Choroid plexus epithelial cell (primary cell): ENCODE measurements around the gene PHPT1.

ENCODE experiments used
- DNase-seq: peaks from one replicate; pipeline ENCODE4 v3.0.0-alpha.2; 2010; ENCODE audit warnings: low read depth
- H3K4me3 ChIP-seq: 2 replicates; pipeline ENCODE4 v1.5.1; 2011; ENCODE audit warnings: low read depth, mild to moderate bottlenecking, control low read depth, low read length, moderate library complexity
- CTCF ChIP-seq: conservative IDR thresholded peaks from 2 replicates; pipeline ENCODE4 v1.5.1; 2011; ENCODE audit warnings: low read depth, mild to moderate bottlenecking, control low read depth, inconsistent platforms, low read length, moderate library complexity

PHPT1 gene

GRCh38 chr9:136854842-136855460 lies 5.7 kb downstream of the PHPT1 start:
- no peak overlapping the region for H3K4me3 ChIP-seq
- TF ChIP-seq CTCF, result no peak
- DNase-seq, result no peak

- no peak for DNase-seq
- no peak overlapping the region for H3K4me3 ChIP-seq
- no peak for TF ChIP-seq CTCF
Observed at GRCh38 chr9:136855461-136856078, 6.4 kb downstream of the PHPT1 start.

- DNase-seq, result no peak
- no peak overlapping the region for H3K4me3 ChIP-seq
- TF ChIP-seq CTCF, result no peak
Observed at GRCh38 chr9:136856079-136856476, 6.9 kb downstream of the PHPT1 start.

- H3K4me3 ChIP-seq, result no peak overlapping the region
- DNase-seq, result no peak
- TF ChIP-seq CTCF, result no peak
Observed at GRCh38 chr9:136856541-136857141, 7.4 kb downstream of the PHPT1 start.

- TF ChIP-seq CTCF, result no peak
- H3K4me3 ChIP-seq, result no peak overlapping the region
- no peak for DNase-seq
Observed at GRCh38 chr9:136857166-136857565, 8.0 kb downstream of the PHPT1 start.

GRCh38 chr9:136857581-136858412 lies 8.6 kb downstream of the PHPT1 start:
- TF ChIP-seq CTCF, result no peak
- H3K4me3 ChIP-seq, result no peak overlapping the region
- DNase-seq, result no peak
